SU-DHL-6 (cell line): ENCODE measurements around the gene NME9.

Source experiments
- H2AFZ ChIP-seq: fragments of 200-600 bp; sonication (generic); 2 replicates; pipeline ENCODE4 v1.6.1; 2014; ENCODE audit warnings: low read depth, mild to moderate bottlenecking, moderate library complexity, mixed read lengths, antibody characterized with exemption, low read length; ENCODE audit not compliant: severe bottlenecking
- H3F3A ChIP-seq: fragments of 200-600 bp; shearing (Covaris generic); 2 replicates; pipeline ENCODE4 v1.6.0; 2016; ENCODE audit warnings: antibody characterized with exemption, mild to moderate bottlenecking; ENCODE audit not compliant: insufficient read depth
- H3K27ac ChIP-seq: fragments of 200-600 bp; sonication (generic); 2 replicates; pipeline ENCODE4 v1.5.1; 2016; ENCODE audit warnings: low read depth, mild to moderate bottlenecking, low read length, moderate library complexity, mixed read lengths
- H3K27me3 ChIP-seq: fragments of 200-600 bp; sonication (generic), shearing (Covaris generic); 2 replicates; pipeline ENCODE4 v1.6.0; 2014; ENCODE audit warnings: mild to moderate bottlenecking, low read length
- H3K36me3 ChIP-seq: fragments of 200-600 bp; sonication (generic); 2 replicates; pipeline ENCODE4 v1.6.1; 2014; ENCODE audit warnings: mild to moderate bottlenecking, low read length, mixed read lengths
- H3K4me2 ChIP-seq: fragments of 300-600, 200-600 bp; shearing (Covaris generic), sonication (generic); 2 replicates; pipeline ENCODE4 v1.6.0; 2014; ENCODE audit warnings: low read length, low read depth, mild to moderate bottlenecking; ENCODE audit not compliant: poor library complexity, severe bottlenecking
- H3K4me3 ChIP-seq: fragments of 200-600 bp; sonication (generic); 2 replicates; pipeline ENCODE4 v1.5.1; 2014; ENCODE audit warnings: antibody characterized with exemption, low read length, mild to moderate bottlenecking, mixed read lengths; ENCODE audit not compliant: insufficient read depth, poor library complexity, severe bottlenecking
- H3K79me2 ChIP-seq: fragments of 200-600 bp; sonication (generic); 2 replicates; pipeline ENCODE4 v1.6.1; 2014; ENCODE audit warnings: mild to moderate bottlenecking, low read length, moderate library complexity; ENCODE audit not compliant: insufficient read depth
- H3K9ac ChIP-seq: fragments of 200-600 bp; sonication (generic); 2 replicates; pipeline ENCODE4 v1.7.0; 2014; ENCODE audit warnings: mild to moderate bottlenecking, low read length
- H3K9me2 ChIP-seq: fragments of 200-600 bp; sonication (generic); replicated peaks from 2 replicates; pipeline ENCODE4 v1.6.1; 2014; ENCODE audit warnings: low read length; ENCODE audit not compliant: insufficient read depth
- H3K9me3 ChIP-seq: fragments of 200-600 bp; sonication (generic); 2 replicates; pipeline ENCODE4 v1.6.1; 2014; ENCODE audit warnings: low read length, mixed read lengths; ENCODE audit not compliant: insufficient read depth
- H4K20me1 ChIP-seq: fragments of 200-600 bp; sonication (generic); 2 replicates; pipeline ENCODE4 v1.6.1; 2014; ENCODE audit warnings: low read depth, mild to moderate bottlenecking, antibody characterized with exemption, low read length, moderate library complexity, mixed read lengths
- CTCF ChIP-seq: fragments of 200-600 bp; sonication (generic); IDR thresholded peaks from one replicate; pipeline ENCODE4 v1.5.1; 2017; ENCODE audit warnings: antibody characterized with exemption, mild to moderate bottlenecking, low read length, moderate library complexity; ENCODE audit not compliant: insufficient read depth, poor library complexity, severe bottlenecking
- EZH2phosphoT487 ChIP-seq: fragments of 200-600 bp; sonication (generic), shearing (Covaris generic); conservative IDR thresholded peaks from 2 replicates; pipeline ENCODE4 v1.6.1; 2018; ENCODE audit warnings: mild to moderate bottlenecking, antibody characterized with exemption, low read length, moderate library complexity, mixed read lengths

The NME9 gene

GRCh38 chr3:138365253-138365555, 35.6 kb upstream of the NME9 start:
- Histone ChIP-seq H3K4me2 (no peak overlapping the region), H3K4me3 (no peak overlapping the region), H3K9ac (no peak overlapping the region), H2AFZ (no peak overlapping the region), H4K20me1 (no peaks in the 10 kb centered on the region), H3K36me3 (no peaks in the 10 kb centered on the region), H3K27ac (no peak overlapping the region), H3K9me2 (no peaks in the 10 kb centered on the region), H3F3A (no peaks in the 10 kb centered on the region), H3K27me3 (no peaks in the 10 kb centered on the region), H3K79me2 (no peaks in the 10 kb centered on the region), H3K9me3 (no peaks in the 10 kb centered on the region)
- TF ChIP-seq EZH2phosphoT487, result no peak

GRCh38 chr3:138364356-138365252, 35.0 kb upstream of the NME9 start:
- H3K27ac ChIP-seq, result no peak overlapping the region
- no peaks in the 10 kb centered on the region for H3K9me2 ChIP-seq
- no peaks in the 10 kb centered on the region for H4K20me1 ChIP-seq
- no peaks in the 10 kb centered on the region for H3K9me3 ChIP-seq
- H3K36me3 ChIP-seq, result no peaks in the 10 kb centered on the region
- no peak overlapping the region for H3K4me3 ChIP-seq
- no peak overlapping the region for H3K9ac ChIP-seq
- H3F3A ChIP-seq, result no peaks in the 10 kb centered on the region
- H3K27me3 ChIP-seq, result no peaks in the 10 kb centered on the region
- no peak overlapping the region for H3K4me2 ChIP-seq
- no peaks in the 10 kb centered on the region for H3K79me2 ChIP-seq
- TF ChIP-seq EZH2phosphoT487, result no peak
- no peak for TF ChIP-seq CTCF
- H2AFZ ChIP-seq, result no peak overlapping the region

DNA sequence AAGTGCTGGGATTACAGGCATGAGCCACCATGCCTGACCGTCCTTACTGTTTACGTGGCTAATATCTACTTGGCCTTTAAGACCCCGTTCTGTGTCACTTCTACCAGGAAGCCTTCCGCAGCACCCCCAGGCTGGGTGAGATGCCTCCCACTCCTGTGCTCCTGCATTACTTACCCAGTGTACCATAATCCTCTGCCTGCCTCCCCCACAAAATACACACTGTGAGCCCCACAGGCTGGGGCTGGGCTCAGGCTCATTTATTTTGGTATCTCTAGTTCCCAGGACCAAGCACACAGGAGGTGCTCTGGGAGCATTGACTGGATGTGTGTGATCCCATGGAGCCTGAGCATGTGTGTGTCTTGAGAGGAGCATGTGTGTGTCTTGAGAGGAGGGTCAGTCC, 33.7 kb upstream of the NME9 start:
- Histone ChIP-seq H3K79me2 (no peaks in the 10 kb centered on the region), H3K36me3 (no peaks in the 10 kb centered on the region), H3K4me2 (no peak overlapping the region), H3K27me3 (no peaks in the 10 kb centered on the region), H3K9ac (no peak overlapping the region), H3K27ac (no peak overlapping the region), H3K9me3 (no peaks in the 10 kb centered on the region), H2AFZ (no peak overlapping the region), H3F3A (no peaks in the 10 kb centered on the region), H3K9me2 (no peaks in the 10 kb centered on the region), H4K20me1 (no peaks in the 10 kb centered on the region), H3K4me3 (no peak overlapping the region)
- no peak for TF ChIP-seq CTCF
- no peak for TF ChIP-seq EZH2phosphoT487

GRCh38 chr3:138362538-138362937, 32.9 kb upstream of the NME9 start:
- TF ChIP-seq EZH2phosphoT487 (no peak), CTCF (peak; percentile 13)
- Histone ChIP-seq H3K4me3 (no peak overlapping the region), H3K27me3 (no peaks in the 10 kb centered on the region), H3K9me3 (no peaks in the 10 kb centered on the region), H3K9ac (no peak overlapping the region), H3K27ac (no peak overlapping the region), H3K36me3 (no peaks in the 10 kb centered on the region), H3K4me2 (no peak overlapping the region), H3K79me2 (no peaks in the 10 kb centered on the region), H3K9me2 (no peaks in the 10 kb centered on the region), H2AFZ (no peak overlapping the region), H4K20me1 (no peaks in the 10 kb centered on the region), H3F3A (no peaks in the 10 kb centered on the region)
